HG03354 (cell line): ENCODE results near the gene LENG1.
A peak's percentile ranks its signal among the peaks of the same experiment; 100 is the strongest.
"Not testable (repeated sequence)": the region's sequence is repeated elsewhere in the genome, so short reads cannot be mapped to it uniquely, and the experiment has no call there.

ENCODE experiments used
- ATAC-seq: cut with Tn5 transposase; IDR thresholded peaks from one replicate; pipeline ENCODE4 v1.9.1; 2021; ENCODE audit warnings: mild to moderate bottlenecking; ENCODE audit not compliant: unreplicated experiment, poor library complexity, severe bottlenecking

LENG1 gene

DNA sequence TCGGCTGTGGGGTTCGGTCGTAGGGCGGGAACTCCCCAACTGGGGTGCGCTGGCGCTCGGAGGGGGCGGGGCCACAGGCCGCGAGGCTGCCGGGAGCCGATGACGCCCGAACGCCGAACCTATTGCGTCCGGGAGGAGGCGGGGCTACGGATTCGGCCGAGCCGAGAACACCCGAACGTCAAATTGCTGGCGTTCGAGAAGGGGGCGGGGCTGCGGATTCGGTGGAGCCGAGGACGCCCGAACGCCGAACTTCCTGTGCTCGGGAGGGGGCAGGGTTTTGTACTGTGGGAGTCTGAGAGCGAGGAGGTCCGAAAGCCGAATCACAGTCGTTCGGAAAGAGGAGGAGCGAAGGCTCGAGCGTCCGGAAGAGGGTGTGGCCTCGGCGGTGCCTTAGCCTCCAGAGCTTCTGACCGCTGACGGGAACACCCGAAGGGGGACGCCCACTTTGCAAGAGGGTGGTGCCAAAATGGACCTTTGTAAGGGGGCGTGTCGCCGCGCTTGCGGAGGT is 31.0 kb upstream of the LENG1 start:
- ATAC-seq = peak; percentile 56

GRCh38 chr19:54189735-54190502 is 30.4 kb upstream of the LENG1 start:
- ATAC-seq = peak; percentile 51

DNA sequence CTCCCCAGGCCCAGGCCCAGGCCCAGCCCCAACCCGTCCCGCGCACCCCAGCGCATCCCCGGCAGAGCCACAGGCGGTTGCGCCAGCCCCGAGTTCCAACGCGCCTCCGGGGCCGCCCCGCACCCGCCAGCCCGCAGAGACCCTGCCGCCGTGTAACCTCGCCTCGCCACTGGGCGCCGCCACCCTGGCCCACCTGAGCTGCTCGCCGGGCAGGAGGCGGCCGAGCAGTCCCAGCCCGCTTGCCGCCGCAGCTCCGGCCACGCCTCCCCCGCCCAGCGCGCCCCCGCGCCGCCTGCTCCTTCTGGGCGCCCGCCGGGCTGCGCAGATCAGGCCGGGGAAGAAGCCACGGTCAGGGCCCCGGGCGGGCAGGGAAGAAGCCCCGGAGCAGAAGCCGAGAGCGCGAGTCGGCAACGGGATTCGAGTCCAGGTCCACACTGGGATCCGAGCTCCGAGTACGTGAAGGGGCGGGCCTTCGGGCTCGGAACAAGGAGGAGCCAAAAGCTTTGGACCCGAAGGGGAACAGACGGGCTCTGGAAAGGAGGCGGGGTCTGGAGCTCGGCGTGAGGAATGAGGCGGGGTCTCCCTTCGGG is 29.7 kb upstream of the LENG1 start, which contains the start of gene MBOAT7:
TSS of gene MBOAT7 (minus strand) at position 436 of the 590 bp plus-strand sequence. CDS start 1,072 bp downstream, outside the sequence.
- ATAC-seq = peak; percentile 22

DNA sequence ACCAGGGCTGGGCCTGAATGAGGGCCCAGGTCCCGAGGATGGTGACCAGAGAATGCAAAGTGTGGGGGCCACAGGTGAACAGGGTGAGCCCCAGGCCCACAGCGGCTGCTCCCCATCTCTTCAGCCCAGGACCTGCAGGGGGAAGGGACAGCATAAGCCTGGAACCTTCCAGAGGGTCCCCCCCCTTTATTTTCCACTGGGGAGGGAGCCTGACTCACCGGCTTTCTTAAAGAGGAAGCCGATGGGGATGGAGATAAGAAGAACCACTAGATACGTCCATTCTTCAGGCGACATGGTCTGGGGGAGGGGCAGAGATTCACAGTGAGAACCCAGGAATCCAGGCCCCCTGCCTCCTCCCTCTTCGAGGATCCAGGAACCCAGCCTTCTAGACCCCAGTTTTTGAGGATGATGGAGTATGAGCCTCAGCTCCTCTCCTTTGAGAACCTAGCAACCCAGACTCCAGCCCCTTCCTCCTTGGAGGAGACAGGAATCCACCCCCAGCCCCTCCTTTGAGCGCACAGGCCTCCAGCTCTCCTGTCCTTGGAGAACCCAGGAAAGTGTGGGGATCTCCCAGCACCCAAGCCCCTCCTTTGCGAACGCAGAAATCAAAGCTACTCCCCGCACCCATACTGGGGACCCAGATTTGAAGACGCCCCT is 28.8 kb upstream of the LENG1 start:
- ATAC-seq = no peak

- ATAC-seq = no peak
Observed at GRCh38 chr19:54186934-54187381, 27.4 kb upstream of the LENG1 start.

GRCh38 chr19:54186351-54186750 is 26.8 kb upstream of the LENG1 start:
- ATAC-seq = no peak

DNA sequence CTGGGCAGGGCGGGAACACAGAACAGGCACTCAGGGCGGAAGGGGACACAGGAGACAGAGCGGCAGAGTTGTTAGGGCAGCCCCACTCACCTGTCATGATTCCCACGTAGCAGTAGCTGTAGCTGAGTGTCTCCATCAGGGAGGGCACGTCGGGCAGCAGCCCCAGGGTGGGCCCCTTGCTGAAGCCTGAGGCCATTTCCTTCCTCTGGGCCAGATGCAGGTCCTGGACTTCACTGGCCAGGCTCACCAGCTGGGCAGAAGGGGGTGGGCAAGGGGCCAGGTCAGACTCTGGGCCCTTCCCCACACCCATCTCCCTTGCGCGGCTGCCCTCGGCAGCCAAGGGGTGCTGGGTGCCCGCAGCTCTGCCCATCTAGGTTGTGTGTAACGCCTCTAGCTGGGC is 23.9 kb upstream of the LENG1 start:
- ATAC-seq = no peak

DNA sequence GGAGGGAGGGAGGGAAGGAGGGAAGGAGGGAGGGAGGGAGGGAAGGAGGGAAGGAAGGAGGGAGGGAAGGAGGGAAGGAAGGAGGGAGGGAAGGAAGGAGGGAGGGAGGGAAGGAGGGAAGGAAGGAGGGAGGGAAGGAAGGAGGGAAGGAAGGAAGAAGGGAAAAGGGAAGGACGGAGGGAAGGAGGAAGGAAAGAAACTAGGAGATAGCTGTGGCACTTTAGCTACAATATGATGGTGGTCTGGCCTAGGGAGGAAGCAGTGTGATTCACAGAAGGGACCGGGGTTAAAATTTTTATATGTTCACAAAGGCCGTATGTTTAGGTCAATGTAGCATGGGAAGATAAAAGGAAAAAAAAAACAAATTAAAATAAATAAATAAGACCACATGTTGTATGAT is 22.4 kb upstream of the LENG1 start:
- not testable (repeated sequence) for ATAC-seq

DNA sequence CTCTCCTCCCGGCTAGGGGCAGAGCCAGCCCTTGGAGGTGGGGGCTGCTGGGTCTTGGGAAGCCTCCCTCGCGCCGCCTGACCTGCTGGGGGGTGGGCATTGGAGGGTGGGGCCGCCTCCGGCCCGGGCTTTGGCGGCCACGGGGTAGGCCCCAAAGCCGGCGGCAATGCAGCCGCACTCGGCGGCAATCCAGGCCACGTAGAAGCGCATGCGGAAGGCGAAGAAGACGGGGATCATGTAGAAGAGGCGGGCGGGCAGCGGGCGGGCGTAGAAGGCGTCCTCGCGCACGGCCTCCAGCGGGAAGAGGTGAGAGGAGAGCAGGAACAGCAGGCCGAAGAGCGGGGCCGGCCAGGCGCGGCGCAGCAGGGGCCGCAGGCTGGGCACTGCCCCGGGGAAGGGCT is 21.2 kb upstream of the LENG1 start:
- no peak for ATAC-seq

- ATAC-seq = no peak
Observed at GRCh38 chr19:54179921-54180461, 20.5 kb upstream of the LENG1 start.

DNA sequence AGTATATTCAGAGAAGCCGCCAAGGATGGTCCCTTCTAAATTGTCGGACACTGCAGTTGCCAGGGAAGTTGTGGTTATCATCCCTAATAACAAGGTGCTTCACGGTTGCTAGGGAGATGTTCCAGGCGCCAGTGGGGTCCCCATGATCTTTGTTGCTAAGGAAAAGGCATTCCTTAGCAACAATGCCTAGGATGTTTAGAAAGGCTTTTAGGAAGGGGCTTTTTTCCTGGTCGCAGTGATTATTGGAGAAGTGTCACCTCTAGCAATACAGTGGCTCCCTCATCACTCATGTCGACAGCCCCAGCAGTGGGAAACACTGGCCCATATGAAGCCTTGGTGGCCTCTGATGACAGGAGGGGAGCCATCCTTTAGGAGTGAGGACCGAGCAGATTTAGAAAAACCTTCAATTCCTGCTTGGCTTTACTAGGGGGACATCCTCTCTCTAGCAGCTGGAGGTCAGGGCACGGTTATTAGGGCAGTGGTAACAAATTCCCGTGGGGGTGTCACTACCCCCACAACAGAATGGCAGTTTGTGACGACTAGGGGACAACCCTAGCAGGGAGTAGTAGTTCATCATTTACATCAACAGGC is 19.8 kb upstream of the LENG1 start:
- no peak for ATAC-seq

GRCh38 chr19:54178581-54179261 is 19.2 kb upstream of the LENG1 start:
- ATAC-seq = no peak

DNA sequence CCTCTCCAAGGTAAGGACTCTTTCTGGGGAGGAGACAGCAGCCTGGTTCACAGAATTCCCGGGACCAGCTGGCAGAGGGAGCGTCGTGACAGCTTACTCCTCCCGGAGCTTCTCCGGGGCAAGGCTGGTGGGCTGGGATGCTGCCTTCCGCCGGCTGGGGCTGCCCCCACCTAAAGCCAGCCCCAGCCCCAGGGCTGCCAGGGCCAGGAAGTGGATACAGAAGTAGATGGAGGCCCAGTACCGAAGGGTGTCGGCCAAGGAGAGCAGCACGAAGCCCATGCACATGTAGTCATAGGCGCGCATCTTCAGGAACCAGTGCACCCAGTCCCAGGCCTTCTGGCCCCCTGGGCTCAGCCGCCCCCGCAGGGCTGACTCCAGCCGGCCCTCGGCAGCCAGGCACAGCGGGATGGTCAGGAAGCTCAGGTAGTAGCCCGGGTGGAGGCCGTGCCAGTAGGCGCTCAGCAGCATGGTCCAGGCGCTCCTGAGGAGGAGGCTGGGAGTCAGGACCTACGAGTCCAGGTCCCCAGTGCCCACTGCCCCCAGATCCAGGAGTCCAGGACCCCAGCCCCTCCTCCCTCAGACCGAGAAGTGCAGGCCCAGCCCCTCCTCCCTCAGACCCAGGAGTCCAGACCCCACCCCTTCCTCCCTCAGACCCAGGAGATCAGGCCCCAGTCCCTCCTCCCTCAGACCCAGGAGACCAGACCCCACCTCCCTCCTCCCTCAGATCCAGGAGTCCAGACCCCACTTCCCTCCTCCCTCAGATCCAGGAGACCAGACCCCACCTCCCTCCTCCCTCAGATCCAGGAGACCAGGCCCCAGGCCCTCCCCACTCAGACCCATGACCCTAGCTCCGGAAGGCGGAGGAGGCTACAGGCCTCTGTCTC is 14.7 kb upstream of the LENG1 start:
- ATAC-seq = no peak

- ATAC-seq = no peak
Observed at GRCh38 chr19:54173359-54173699, 13.8 kb upstream of the LENG1 start.

GRCh38 chr19:54172471-54173358 is 13.2 kb upstream of the LENG1 start, which contains the start of gene TMC4:
Gene TMC4 (minus strand): TSS chr19:54173160. CDS start chr19:54173117, 43 bp downstream.
- no peak for ATAC-seq

- ATAC-seq = not testable (repeated sequence)
Observed at GRCh38 chr19:54171736-54172431, 12.4 kb upstream of the LENG1 start.

DNA sequence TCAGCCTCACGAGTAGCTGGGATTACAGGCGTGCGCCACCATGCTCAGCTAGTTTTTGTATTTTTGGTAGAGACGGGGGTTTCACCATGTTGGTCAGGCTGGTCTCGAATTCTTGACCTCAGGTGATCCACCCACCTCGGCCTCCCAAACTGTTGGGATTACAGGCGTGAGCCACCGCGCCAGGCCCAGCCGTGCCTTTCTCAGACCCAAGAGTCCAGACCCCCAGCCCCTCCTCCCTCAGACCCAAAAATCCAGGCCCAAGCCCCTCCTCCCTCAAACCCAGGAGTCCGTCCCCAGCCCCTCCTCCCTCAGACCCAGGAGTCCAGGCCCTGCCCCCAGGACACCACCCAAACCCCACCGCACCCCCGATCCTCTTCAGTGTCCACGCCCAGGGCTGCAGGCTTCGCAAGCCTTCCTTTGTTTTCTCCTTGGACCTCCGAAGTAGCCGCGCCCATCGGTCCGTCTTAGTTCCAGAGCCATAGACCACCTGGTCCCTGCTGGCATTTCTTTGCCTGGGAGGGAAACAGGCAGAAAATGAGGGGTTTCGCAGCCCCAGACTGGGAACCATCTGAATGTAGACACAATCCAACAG is 9.7 kb upstream of the LENG1 start:
- no peak for ATAC-seq
